CD4-positive, alpha-beta T cell treated with Interleukin-6 at 100 ng/mL for 8 hours (primary cell): Measurements from ENCODE around the gene FOXL1.

Source experiments
- DNase-seq: peaks from one replicate; pipeline ENCODE4 v3.0.0-alpha.2; 2020; ENCODE audit warnings: mixed read lengths, low spot score

The FOXL1 gene

GRCh38 chr16:86578061-86578599 lies at the start of gene FOXL1:
Gene FOXL1, plus strand, starts transcription at chr16:86578549. Its CDS starts 175 bp downstream, at chr16:86578724.
- no peak for DNase-seq

GRCh38 chr16:86529160-86529559 lies 49.2 kb upstream of the FOXL1 start:
- no peak for DNase-seq

GRCh38 chr16:86530251-86531190 lies 47.8 kb upstream of the FOXL1 start:
- DNase-seq: no peak

- no peak for DNase-seq
Observed at GRCh38 chr16:86531191-86531545, 47.2 kb upstream of the FOXL1 start.

GRCh38 chr16:86531641-86532525 lies 46.5 kb upstream of the FOXL1 start:
- no peak for DNase-seq

- DNase-seq: no peak
Observed at GRCh38 chr16:86532526-86532815, 45.9 kb upstream of the FOXL1 start.

- no peak for DNase-seq
Observed at GRCh38 chr16:86533076-86533475, 45.3 kb upstream of the FOXL1 start.

GRCh38 chr16:86533767-86534351 lies 44.5 kb upstream of the FOXL1 start:
- DNase-seq: no peak

- no peak for DNase-seq
Observed at GRCh38 chr16:86534779-86535615, 43.4 kb upstream of the FOXL1 start.

- no peak for DNase-seq
Observed at GRCh38 chr16:86536621-86537020, 41.7 kb upstream of the FOXL1 start.

- DNase-seq: no peak
Observed at GRCh38 chr16:86537486-86537885, 40.9 kb upstream of the FOXL1 start.

- DNase-seq: no peak
Observed at GRCh38 chr16:86538196-86538780, 40.1 kb upstream of the FOXL1 start.

GRCh38 chr16:86540894-86541293 lies 37.5 kb upstream of the FOXL1 start:
- DNase-seq: no peak

- no peak for DNase-seq
Observed at GRCh38 chr16:86541560-86541959, 36.8 kb upstream of the FOXL1 start.

- DNase-seq: no peak
Observed at GRCh38 chr16:86542756-86543750, 35.3 kb upstream of the FOXL1 start.

- no peak for DNase-seq
Observed at GRCh38 chr16:86545481-86545880, 32.9 kb upstream of the FOXL1 start.

- DNase-seq: no peak
Observed at GRCh38 chr16:86545954-86546637, 32.3 kb upstream of the FOXL1 start.

- DNase-seq: no peak
Observed at GRCh38 chr16:86546638-86547013, 31.7 kb upstream of the FOXL1 start.

GRCh38 chr16:86547286-86547685 lies 31.1 kb upstream of the FOXL1 start:
- DNase-seq: no peak
